Hepatocyte (in vitro differentiated cells): ENCODE results near the gene CTSD.

Source experiments
- CTCF ChIP-seq: fragments of 200-600 bp; sonication (generic); IDR thresholded peaks from 2 replicates; pipeline ENCODE4 v1.5.1; 2016; ENCODE audit warnings: antibody characterized with exemption, mild to moderate bottlenecking; ENCODE audit not compliant: poor library complexity
- EZH2 ChIP-seq: fragments of 200-600 bp; sonication (generic); IDR thresholded peaks from 2 replicates; pipeline ENCODE4 v1.6.1; 2016; ENCODE audit warnings: antibody characterized with exemption, mild to moderate bottlenecking, borderline replicate concordance
- EZH2phosphoT487 ChIP-seq: fragments of 200-600 bp; sonication (generic); IDR thresholded peaks from one replicate; pipeline ENCODE4 v1.6.1; 2018; ENCODE audit warnings: antibody characterized with exemption, mild to moderate bottlenecking, low read depth, moderate library complexity; ENCODE audit not compliant: unreplicated experiment, severe bottlenecking

- TF ChIP-seq CTCF (no peak), EZH2phosphoT487 (no peak), EZH2 (no peak)
These were observed 27.2 kb downstream of the CTSD start for GRCh38 chr11:1736447-1736992.
